Measurements from ENCODE around the gene B3GALT5. TPM values are rescaled to one million over a fixed set of nuclear protein-coding genes. Genes with fewer than 3 reads are reported as not detected.

The B3GALT5 gene
- total RNA-seq, 1 experiment from 2014 or later: 0.18 TPM

- intact Hi-C loops (cut with micrococcal nuclease; ENCODE audit: unreplicated experiment): no loop called here
- no peak for DNase-seq
- no peaks in the 10 kb centered on the region for H3K36me3 ChIP-seq (ENCODE audit: control insufficient read depth, insufficient read depth, low read length)
- no peaks in the 10 kb centered on the region for H3K4me1 ChIP-seq
- H3K27me3 ChIP-seq (replicated peaks; ENCODE audit: control insufficient read depth, insufficient read depth, low read length): no peaks in the 10 kb centered on the region
- H3K27me3 Mint-ChIP-seq (ENCODE audit: insufficient read depth, unreplicated experiment): peaks cover 3% of the 10 kb centered on the region
- H3K9me3 Mint-ChIP-seq (ENCODE audit: unreplicated experiment): no peaks in the 10 kb centered on the region
- H3K36me3 Mint-ChIP-seq (ENCODE audit: insufficient read depth, unreplicated experiment): no peaks in the 10 kb centered on the region
- CTCF ChIA-PET: no interaction called here
- BruUV-seq (replicated peaks): no TSS peak
- no peak overlapping the region for H3K4me3 ChIP-seq (ENCODE audit: low read depth, low read length)
- no peak for TF ChIP-seq CTCF (IDR thresholded peaks at IDR 0.05; ENCODE audit: insufficient read depth in 1 of 2, low read depth in 1 of 2, low read length in 1 of 2, severe bottlenecking in 1 of 2, unreplicated experiment in 1 of 2)
- POLR2A ChIA-PET: no interaction called here
- H3K9me3 ChIP-seq: no peaks in the 10 kb centered on the region
- no peak overlapping the region for H3K4me3 Mint-ChIP-seq (ENCODE audit: unreplicated experiment)
- H3K27ac Mint-ChIP-seq (ENCODE audit: unreplicated experiment): no peak overlapping the region
- H3K4me1 Mint-ChIP-seq (ENCODE audit: low read depth, unreplicated experiment): no peaks in the 10 kb centered on the region
Measured at GRCh38 chr21:39579734-39580332, 32.9 kb upstream of the B3GALT5 start.

- H3K4me3 Mint-ChIP-seq (ENCODE audit: unreplicated experiment): no peak overlapping the region
- Histone ChIP-seq H3K4me1 (no peaks in the 10 kb centered on the region), H3K36me3 (ENCODE audit: control insufficient read depth, insufficient read depth, low read length) (no peaks in the 10 kb centered on the region), H3K27me3 (replicated peaks; ENCODE audit: control insufficient read depth, insufficient read depth, low read length) (no peaks in the 10 kb centered on the region), H3K9me3 (no peaks in the 10 kb centered on the region), H3K4me3 (ENCODE audit: low read depth, low read length) (no peak overlapping the region)
- BruUV-seq (replicated peaks): no TSS peak
- H3K4me1 Mint-ChIP-seq (ENCODE audit: low read depth, unreplicated experiment): no peaks in the 10 kb centered on the region
- no peaks in the 10 kb centered on the region for H3K36me3 Mint-ChIP-seq (ENCODE audit: insufficient read depth, unreplicated experiment)
- no peak overlapping the region for H3K27ac Mint-ChIP-seq (ENCODE audit: unreplicated experiment)
- peaks cover 3% of the 10 kb centered on the region for H3K27me3 Mint-ChIP-seq (ENCODE audit: insufficient read depth, unreplicated experiment)
- POLR2A ChIA-PET: no interaction called here
- intact Hi-C loops (cut with micrococcal nuclease; ENCODE audit: unreplicated experiment): no loop called here
- CTCF ChIA-PET: no interaction called here
- TF ChIP-seq CTCF (IDR thresholded peaks at IDR 0.05; ENCODE audit: insufficient read depth in 1 of 2, low read depth in 1 of 2, low read length in 1 of 2, severe bottlenecking in 1 of 2, unreplicated experiment in 1 of 2): no peak
- DNase-seq: no peak
- no peaks in the 10 kb centered on the region for H3K9me3 Mint-ChIP-seq (ENCODE audit: unreplicated experiment)
Measured at GRCh38 chr21:39580744-39581143, 32.0 kb upstream of the B3GALT5 start.

GRCh38 chr21:39581414-39581813, 31.3 kb upstream of the B3GALT5 start:
- intact Hi-C loops (cut with micrococcal nuclease; ENCODE audit: unreplicated experiment): no loop called here
- CTCF ChIA-PET: no interaction called here
- no peaks in the 10 kb centered on the region for H3K27me3 ChIP-seq (replicated peaks; ENCODE audit: control insufficient read depth, insufficient read depth, low read length)
- DNase-seq: no peak
- Mint-ChIP-seq H3K9me3 (ENCODE audit: unreplicated experiment) (no peaks in the 10 kb centered on the region), H3K4me1 (ENCODE audit: low read depth, unreplicated experiment) (no peaks in the 10 kb centered on the region), H3K4me3 (ENCODE audit: unreplicated experiment) (no peak overlapping the region), H3K36me3 (ENCODE audit: insufficient read depth, unreplicated experiment) (no peaks in the 10 kb centered on the region), H3K27me3 (ENCODE audit: insufficient read depth, unreplicated experiment) (peaks cover 6% of the 10 kb centered on the region), H3K27ac (ENCODE audit: unreplicated experiment) (no peak overlapping the region)
- H3K4me1 ChIP-seq: no peaks in the 10 kb centered on the region
- no TSS peak for BruUV-seq (replicated peaks)
- no peak for TF ChIP-seq CTCF (IDR thresholded peaks at IDR 0.05; ENCODE audit: insufficient read depth in 1 of 2, low read depth in 1 of 2, low read length in 1 of 2, severe bottlenecking in 1 of 2, unreplicated experiment in 1 of 2)
- H3K4me3 ChIP-seq (ENCODE audit: low read depth, low read length): no peak overlapping the region
- H3K36me3 ChIP-seq (ENCODE audit: control insufficient read depth, insufficient read depth, low read length): no peaks in the 10 kb centered on the region
- POLR2A ChIA-PET: no interaction called here
- no peaks in the 10 kb centered on the region for H3K9me3 ChIP-seq
